RPMI8226 (cell line): ENCODE results near the gene UBE2Z.

ENCODE experiments used
- DNase-seq: peaks from one replicate; pipeline ENCODE4 v3.0.0-alpha.2; 2015

UBE2Z gene

DNA sequence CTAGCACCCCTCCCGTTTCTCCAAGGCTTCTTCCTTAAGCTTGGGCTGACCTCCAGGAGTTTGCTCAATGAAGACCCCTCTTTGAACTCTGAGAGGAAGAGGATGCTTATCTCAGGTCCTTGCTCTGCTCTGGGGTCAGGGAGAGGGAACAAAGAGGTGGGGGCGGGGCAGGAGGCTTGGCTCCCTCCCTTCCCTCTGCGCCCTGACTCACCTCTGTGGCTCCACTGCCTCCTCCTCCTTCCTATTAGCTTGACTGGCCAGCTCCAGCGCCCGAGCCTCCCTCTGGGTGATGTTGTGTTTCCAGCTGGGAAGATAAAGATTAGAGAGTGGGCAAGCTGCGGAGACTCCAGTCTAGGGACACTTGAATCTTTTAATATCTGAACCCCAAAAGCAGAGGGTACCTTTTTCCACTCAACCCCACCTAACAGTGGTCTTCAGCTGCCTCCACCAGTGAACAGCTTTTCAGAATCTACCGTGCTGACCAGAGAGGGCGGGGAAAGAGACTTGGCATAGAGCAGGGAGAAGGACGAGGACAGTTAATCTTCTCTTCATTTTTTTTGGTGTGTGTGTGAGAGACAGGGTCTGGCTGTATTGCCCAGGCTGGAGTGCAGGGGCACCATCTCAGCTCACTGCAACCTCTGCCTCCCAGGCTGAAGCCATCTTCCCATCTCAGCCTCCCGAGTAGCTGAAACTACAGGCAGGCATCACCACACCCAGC is 53.5 kb downstream of the UBE2Z start:
- no peak for DNase-seq

DNA sequence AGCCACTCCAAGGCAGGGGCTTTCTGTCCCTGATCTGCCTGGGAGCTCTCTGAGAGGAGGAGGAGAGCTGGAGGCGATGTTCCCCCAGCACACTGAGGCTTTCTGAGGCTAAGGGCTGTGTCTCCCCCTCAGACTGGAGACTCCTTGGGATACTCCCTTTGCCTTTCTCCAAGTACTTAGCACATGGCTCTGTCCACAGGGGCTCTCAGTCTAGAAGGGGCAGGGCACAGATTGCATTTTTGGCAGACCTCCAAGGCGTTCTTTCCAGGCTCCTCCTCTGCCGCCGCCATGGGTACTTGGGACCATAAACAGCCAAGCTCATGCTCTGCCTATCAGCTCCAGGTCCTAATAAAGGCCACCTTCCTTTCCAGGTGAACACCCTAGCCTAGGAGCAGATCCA is 62.0 kb downstream of the UBE2Z start:
- peak; percentile 45 for DNase-seq

- DNase-seq: no peak
Measured at GRCh38 chr17:48970865-48971687, 62.9 kb downstream of the UBE2Z start.

DNA sequence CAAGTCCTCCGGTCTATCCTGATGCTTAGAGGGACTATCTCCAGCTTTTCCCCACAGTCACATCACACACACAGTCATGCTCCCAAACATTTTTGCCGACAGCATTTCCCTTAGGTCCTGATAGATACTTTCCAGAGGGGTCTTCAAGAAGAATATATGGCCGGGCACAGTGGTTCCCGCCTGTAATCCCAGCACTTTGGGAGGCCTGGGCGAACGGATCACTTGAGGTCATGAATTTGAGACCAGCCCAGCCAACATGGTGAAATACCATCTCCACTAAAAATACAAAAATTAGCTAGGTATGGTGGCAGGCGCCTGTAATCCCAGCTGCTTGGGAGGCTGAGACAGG is 64.5 kb downstream of the UBE2Z start:
- DNase-seq: no peak

- no peak for DNase-seq
Measured at GRCh38 chr17:48973806-48974205, 65.6 kb downstream of the UBE2Z start.
